ENCODE results near the gene LOXL4. TPM values are rescaled to one million over a fixed set of nuclear protein-coding genes. Genes with fewer than 3 reads are reported as not detected.

LOXL4 gene
- total RNA-seq = 10 to 100 TPM in 3 of 4 donors, 1 to 10 TPM in 1; 8.1 to 16.9 (median 15.1) TPM

DNA sequence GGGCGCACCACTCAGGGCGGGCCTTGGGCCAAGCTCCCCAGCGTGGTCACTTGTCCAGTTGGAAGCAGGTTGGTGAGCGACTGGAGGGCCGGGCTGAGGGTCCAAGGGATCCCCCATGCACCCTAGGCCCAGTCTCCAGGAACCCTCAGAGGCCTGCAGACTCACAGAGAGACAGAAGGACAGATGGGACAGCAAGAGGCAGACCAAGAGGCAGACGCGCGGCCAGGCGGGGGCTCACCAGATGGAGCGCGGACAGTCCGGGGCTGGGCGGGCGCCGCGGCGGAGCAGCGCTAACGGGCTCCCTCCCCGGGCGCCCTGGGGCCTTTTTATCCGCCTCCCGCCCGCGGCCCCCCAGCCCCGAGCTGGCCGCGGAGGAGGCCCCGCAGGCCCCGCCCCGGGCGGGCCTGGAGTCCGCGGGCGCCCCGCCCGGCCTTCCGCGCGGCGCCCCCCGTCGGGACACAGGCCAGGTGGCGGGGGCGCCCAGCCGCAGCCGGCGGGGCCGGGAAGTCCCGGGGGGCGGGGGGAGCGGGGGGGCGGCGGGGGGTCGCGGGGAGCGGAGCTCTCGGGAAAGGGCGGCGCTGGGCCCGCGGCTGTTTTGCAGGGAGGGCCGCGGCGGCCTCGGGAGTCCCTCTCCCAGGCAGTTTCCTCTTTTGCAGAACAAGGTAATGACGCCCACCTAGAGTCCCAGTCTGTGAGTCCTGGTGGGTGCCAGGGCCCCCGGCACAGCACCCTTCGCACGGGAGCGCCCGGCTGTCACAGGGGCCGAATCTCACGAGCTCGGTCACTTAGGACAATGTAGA lies at the start of gene LOXL4:
Gene LOXL4 (minus strand): TSS at position 301 of the 800 bp plus-strand sequence. CDS start 5,175 bp downstream, outside the sequence.
- Histone ChIP-seq H3K9me3 (no peaks in the 10 kb centered on the region), H3K36me3 (no peaks in the 10 kb centered on the region), H3K4me3 (peak within 1 kb of the TSS; percentile 47 to 52), H3K27ac (peak within 1 kb of the TSS; percentile 94 to 96), H3K4me1 (peaks cover 0 to 26% of the 10 kb centered on the region in 2 donors), H3K27me3 (no peaks in the 10 kb centered on the region)
- peak; percentile 60 to 62 for DNase-seq
- TF ChIP-seq CTCF (IDR thresholded peaks at IDR 0.05) (no peak), POLR2A (IDR thresholded peaks at IDR 0.05) (peak; percentile 9 to 39)
- intact Hi-C loops (cut with DNase I; ENCODE audit: low total_unique reads) = no loop called here

GRCh38 chr10:98316661-98317060 lies 48.7 kb upstream of the LOXL4 start:
- intact Hi-C loops (cut with DNase I; ENCODE audit: low total_unique reads) = loop anchor here (10.0 kb wide), 1 partner anchor 152 kb away; no protein-coding TSS in a partner anchor
- no peak for TF ChIP-seq CTCF (IDR thresholded peaks at IDR 0.05)
- no peak for TF ChIP-seq POLR2A (IDR thresholded peaks at IDR 0.05)

GRCh38 chr10:98316170-98316569 lies 48.2 kb upstream of the LOXL4 start:
- Histone ChIP-seq H3K4me1 (no peaks in the 10 kb centered on the region), H3K36me3 (no peaks in the 10 kb centered on the region), H3K27ac (no peak overlapping the region), H3K27me3 (no peaks in the 10 kb centered on the region), H3K4me3 (no peak overlapping the region), H3K9me3 (no peaks in the 10 kb centered on the region)
- TF ChIP-seq POLR2A (IDR thresholded peaks at IDR 0.05) (no peak), CTCF (IDR thresholded peaks at IDR 0.05) (no peak)
- intact Hi-C loops (cut with DNase I; ENCODE audit: low total_unique reads) = loop anchor here (10.0 kb wide), 1 partner anchor 151 kb away; no protein-coding TSS in a partner anchor
- no peak for DNase-seq

More at GRCh38 chr10:98316661-98317060, 48.7 kb upstream of the LOXL4 start:
- Histone ChIP-seq H3K27me3 (no peaks in the 10 kb centered on the region), H3K4me3 (no peak overlapping the region), H3K9me3 (no peaks in the 10 kb centered on the region), H3K4me1 (no peaks in the 10 kb centered on the region), H3K36me3 (no peaks in the 10 kb centered on the region), H3K27ac (no peak overlapping the region)
- no peak for DNase-seq

DNA sequence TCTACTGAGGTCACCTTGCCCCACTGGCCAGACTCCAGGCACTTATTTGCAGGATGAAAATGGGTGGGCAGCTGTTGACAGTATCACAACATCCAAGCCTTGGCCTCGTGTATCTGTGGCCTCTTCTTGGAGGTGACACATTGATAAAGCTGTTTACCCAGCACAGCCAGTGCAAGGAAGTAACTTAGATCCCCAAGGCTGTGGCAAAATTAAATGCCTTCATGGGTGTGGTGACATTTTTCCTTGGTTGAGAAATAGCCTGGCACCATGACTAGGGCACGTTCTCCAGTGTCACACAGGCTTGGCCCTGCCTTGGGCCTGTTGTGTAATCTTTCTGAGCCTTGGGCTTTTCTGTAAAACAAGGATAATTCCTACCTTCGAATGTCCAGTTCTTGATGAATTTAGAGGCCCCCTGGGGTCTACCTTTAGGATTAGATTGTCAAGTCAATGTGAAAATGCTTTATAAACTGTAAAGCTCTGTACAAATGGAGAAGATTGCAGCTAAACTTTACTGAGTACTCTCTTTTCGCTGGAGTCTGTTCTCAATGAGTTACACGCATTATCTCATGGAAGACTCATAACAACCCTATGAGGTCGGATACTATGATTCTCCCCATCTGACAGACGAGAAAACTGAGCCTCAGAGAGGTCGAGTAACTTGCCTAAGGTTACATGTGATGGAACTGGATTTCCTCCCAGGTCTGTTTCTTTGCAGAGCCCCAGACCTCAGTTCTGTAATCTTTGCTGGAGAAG lies 46.7 kb upstream of the LOXL4 start:
- H3K27me3 ChIP-seq = no peaks in the 10 kb centered on the region
- no peaks in the 10 kb centered on the region for H3K9me3 ChIP-seq
- intact Hi-C loops (cut with DNase I; ENCODE audit: low total_unique reads) = loop anchor here (10.0 kb wide), 1 partner anchor 150 kb away; no protein-coding TSS in a partner anchor
- no peak overlapping the region for H3K4me3 ChIP-seq
- H3K36me3 ChIP-seq = no peaks in the 10 kb centered on the region
- no peak overlapping the region for H3K27ac ChIP-seq
- TF ChIP-seq CTCF (IDR thresholded peaks at IDR 0.05) (no peak), POLR2A (IDR thresholded peaks at IDR 0.05) (no peak)
- H3K4me1 ChIP-seq = no peaks in the 10 kb centered on the region
- DNase-seq = no peak

All from uterus (tissue), 4 donors.